ENCODE measurements around the gene ATRN. TPM values are rescaled to one million over a fixed set of nuclear protein-coding genes. Genes with fewer than 3 reads are reported as not detected.

Gene ATRN
- total RNA-seq, 1 experiment from 2014 or later, result 26.1 TPM

- CTCF ChIA-PET, result no interaction called here
- intact Hi-C loops (cut with micrococcal nuclease), result no loop called here
Measured at GRCh38 chr20:3652221-3652620, 181.4 kb downstream of the ATRN start.

GRCh38 chr20:3652676-3653596, 182.1 kb downstream of the ATRN start:
- H3K9me3 ChIP-seq (ENCODE audit: low read length), result no peaks in the 10 kb centered on the region
- H3K4me1 ChIP-seq (ENCODE audit: insufficient read depth, low read length), result peaks cover 3% of the 10 kb centered on the region; the same call in 1 of the 2 replicates
- H3K79me2 ChIP-seq (ENCODE audit: low read length), result no peaks in the 10 kb centered on the region
- H3K36me3 ChIP-seq (ENCODE audit: low read depth, low read length), result no peaks in the 10 kb centered on the region; the same call in 1 of the 2 replicates
- H3K27me3 ChIP-seq (ENCODE audit: low read length), result no peaks in the 10 kb centered on the region
- no peak overlapping the region for H3K4me3 ChIP-seq (ENCODE audit: low read length)
- H2AFZ ChIP-seq (ENCODE audit: low read length), result no peak overlapping the region
- TF ChIP-seq EZH2 (IDR thresholded peaks at IDR 0.05; ENCODE audit: low read length, unreplicated experiment) (no peak), CTCF (conservative IDR thresholded peaks at IDR 0.05; ENCODE audit: low read depth, low read length) (no peak), EZH2phosphoT487 (IDR thresholded peaks at IDR 0.05; ENCODE audit: borderline replicate concordance, low read length) (no peak)
- no peak overlapping the region for H3K27ac ChIP-seq (ENCODE audit: low read length)
- no peak for ATAC-seq
- DNase-seq, result no peak
- H3K9me2 ChIP-seq (replicated peaks; ENCODE audit: low read length), result no peaks in the 10 kb centered on the region
- BruUV-seq (replicated peaks), result no TSS peak
- no peaks in the 10 kb centered on the region for H4K20me1 ChIP-seq (ENCODE audit: low read length)
- POLR2A ChIA-PET (ENCODE audit: unreplicated experiment), result no interaction called here
- intact Hi-C loops (cut with micrococcal nuclease), result no loop called here
- CTCF ChIA-PET, result no interaction called here
- H3F3A ChIP-seq (ENCODE audit: low read length, unreplicated experiment), result no peaks in the 10 kb centered on the region
- no peak overlapping the region for H3K4me2 ChIP-seq (ENCODE audit: low read length)
- H3K9ac ChIP-seq (ENCODE audit: low read length), result no peak overlapping the region

More at GRCh38 chr20:3652221-3652620, 181.4 kb downstream of the ATRN start:
- H3K9me2 ChIP-seq (replicated peaks; ENCODE audit: low read length), result no peaks in the 10 kb centered on the region
- POLR2A ChIA-PET (ENCODE audit: unreplicated experiment), result no interaction called here
- no peak overlapping the region for H3K4me3 ChIP-seq (ENCODE audit: low read length)
- H3K9ac ChIP-seq (ENCODE audit: low read length), result no peak overlapping the region
- H4K20me1 ChIP-seq (ENCODE audit: low read length), result no peaks in the 10 kb centered on the region
- ATAC-seq (no peak), DNase-seq (no peak)
- H3K4me1 ChIP-seq (ENCODE audit: insufficient read depth, low read length), result peaks cover 4% of the 10 kb centered on the region
- no peak overlapping the region for H2AFZ ChIP-seq (ENCODE audit: low read length)
- no peaks in the 10 kb centered on the region for H3K27me3 ChIP-seq (ENCODE audit: low read length)
- no peak overlapping the region for H3K27ac ChIP-seq (ENCODE audit: low read length)
- no peaks in the 10 kb centered on the region for H3K79me2 ChIP-seq (ENCODE audit: low read length)
- H3F3A ChIP-seq (ENCODE audit: low read length, unreplicated experiment), result no peaks in the 10 kb centered on the region
- no peak for TF ChIP-seq EZH2 (IDR thresholded peaks at IDR 0.05; ENCODE audit: low read length, unreplicated experiment)
- TF ChIP-seq EZH2phosphoT487 (IDR thresholded peaks at IDR 0.05; ENCODE audit: borderline replicate concordance, low read length), result no peak
- TF ChIP-seq CTCF (conservative IDR thresholded peaks at IDR 0.05; ENCODE audit: low read depth, low read length), result no peak
- no peak overlapping the region for H3K4me2 ChIP-seq (ENCODE audit: low read length)
- no TSS peak for BruUV-seq (replicated peaks)
- no peaks in the 10 kb centered on the region; the same call in 1 of the 2 replicates for H3K36me3 ChIP-seq (ENCODE audit: low read depth, low read length)
- H3K9me3 ChIP-seq (ENCODE audit: low read length), result no peaks in the 10 kb centered on the region

GRCh38 chr20:3653921-3654320, 183.1 kb downstream of the ATRN start:
- Histone ChIP-seq H3K9ac (ENCODE audit: low read length) (no peak overlapping the region), H3K9me3 (ENCODE audit: low read length) (no peaks in the 10 kb centered on the region), H3F3A (ENCODE audit: low read length, unreplicated experiment) (no peaks in the 10 kb centered on the region), H3K4me3 (ENCODE audit: low read length) (no peak overlapping the region), H3K4me2 (ENCODE audit: low read length) (no peak overlapping the region), H3K36me3 (ENCODE audit: low read depth, low read length) (no peaks in the 10 kb centered on the region), H4K20me1 (ENCODE audit: low read length) (no peaks in the 10 kb centered on the region), H3K27ac (ENCODE audit: low read length) (no peak overlapping the region), H3K79me2 (ENCODE audit: low read length) (no peaks in the 10 kb centered on the region), H3K9me2 (replicated peaks; ENCODE audit: low read length) (no peaks in the 10 kb centered on the region), H3K4me1 (ENCODE audit: insufficient read depth, low read length) (peaks cover 3% of the 10 kb centered on the region; the same call in 1 of the 2 replicates), H3K27me3 (ENCODE audit: low read length) (no peaks in the 10 kb centered on the region), H2AFZ (ENCODE audit: low read length) (no peak overlapping the region)
- no peak for ATAC-seq
- TF ChIP-seq CTCF (conservative IDR thresholded peaks at IDR 0.05; ENCODE audit: low read depth, low read length) (no peak), EZH2phosphoT487 (IDR thresholded peaks at IDR 0.05; ENCODE audit: borderline replicate concordance, low read length) (no peak), EZH2 (IDR thresholded peaks at IDR 0.05; ENCODE audit: low read length, unreplicated experiment) (no peak)
- CTCF ChIA-PET, result no interaction called here
- intact Hi-C loops (cut with micrococcal nuclease), result no loop called here
- POLR2A ChIA-PET (ENCODE audit: unreplicated experiment), result interaction anchor here (0.6 kb wide), 1 partner anchor 83 kb away, joined by 3 read pairs; no protein-coding TSS in a partner anchor
- no TSS peak for BruUV-seq (replicated peaks)
- DNase-seq, result no peak

All from PC-3 (cell line).